A172 (cell line): ENCODE data around the gene HIP1. TPM values are rescaled to one million over a fixed set of nuclear protein-coding genes. Genes with fewer than 3 reads are reported as not detected.
A peak's percentile ranks its signal among the peaks of the same experiment; 100 is the strongest.
"Not testable (repeated sequence)": the region's sequence is repeated elsewhere in the genome, so short reads cannot be mapped to it uniquely, and the experiment has no call there.

Source experiments
- DNase-seq: peaks from one replicate; pipeline ENCODE4 v3.0.0-alpha.2; 2015; ENCODE audit warnings: low spot score
- total RNA-seq: library from RNA; depleted of rRNA; stranded (reverse); fragments of >200 nt; shearing (Covaris generic); gene quantifications from 2 replicates; pipeline ENCODE4 v1.2.3, GENCODE V29; 2014; rRNA removed

Gene HIP1
- total RNA-seq, 1 experiment from 2014 or later, result 29.3 TPM

DNA sequence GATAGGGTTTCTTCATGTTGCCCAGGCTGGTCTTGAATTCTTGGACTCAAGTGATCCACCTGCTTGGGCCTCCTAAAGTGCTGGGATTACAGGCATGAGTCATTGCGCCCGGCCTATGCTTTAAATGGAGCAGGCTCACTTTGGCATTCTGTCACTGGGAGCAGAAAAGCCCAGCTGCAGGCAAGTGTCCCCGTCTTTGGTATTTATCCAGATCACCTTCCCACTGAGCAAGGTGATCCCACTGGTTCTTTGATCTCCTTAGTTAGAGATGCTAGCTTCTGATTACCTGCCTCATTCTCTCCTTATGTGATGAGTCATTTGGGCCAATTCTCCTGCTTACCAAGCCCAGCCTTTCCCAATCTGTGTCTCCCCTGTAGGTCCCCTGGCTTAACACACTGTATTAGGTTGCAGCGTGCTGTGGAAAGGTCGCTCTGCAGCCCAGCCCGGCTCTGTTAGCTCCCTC lies 207.4 kb downstream of the HIP1 start:
- DNase-seq, result peak; percentile 69

GRCh38 chr7:75527224-75527722 lies 211.5 kb downstream of the HIP1 start:
- not testable (repeated sequence) for DNase-seq

DNA sequence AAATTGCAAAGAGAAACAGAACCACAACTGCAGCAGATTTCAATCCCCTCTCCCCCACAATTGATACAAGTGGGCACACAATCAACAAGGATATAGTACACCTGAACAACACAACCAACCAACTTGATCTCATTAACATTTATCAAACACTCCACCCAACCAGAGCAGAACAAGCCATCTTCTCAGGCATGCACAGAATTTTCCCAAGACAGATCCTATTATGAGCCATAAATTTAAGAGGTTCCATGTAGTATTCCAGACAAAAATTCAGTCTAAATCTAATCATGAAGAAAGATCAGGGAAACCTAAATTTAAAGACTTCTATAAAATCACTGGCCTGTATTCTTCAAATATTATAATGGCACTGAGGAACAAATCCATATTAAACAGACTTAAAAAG lies 217.0 kb downstream of the HIP1 start:
- not testable (repeated sequence) for DNase-seq

- not testable (repeated sequence) for DNase-seq
These were observed 219.9 kb downstream of the HIP1 start for GRCh38 chr7:75518842-75519241.

DNA sequence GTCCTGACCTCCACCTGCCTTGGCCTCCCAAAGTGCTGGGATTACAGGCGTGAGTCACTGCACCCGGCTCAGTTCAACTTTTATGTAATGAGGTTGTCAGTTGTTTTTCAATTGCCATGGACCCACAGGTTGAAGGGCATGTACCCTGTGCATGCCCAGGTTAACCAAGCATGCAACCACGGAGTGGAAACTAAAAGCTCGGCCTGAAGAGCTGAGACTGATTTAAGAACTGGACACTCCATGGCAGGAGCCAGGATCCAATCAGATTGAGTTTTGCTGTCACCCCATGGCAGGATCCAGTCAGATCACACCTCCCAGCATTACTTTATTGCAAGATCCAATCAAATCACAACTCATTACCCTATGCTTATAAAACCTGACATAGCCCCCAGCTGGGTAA lies 229.7 kb downstream of the HIP1 start:
- not testable (repeated sequence) for DNase-seq

- DNase-seq, result not testable (repeated sequence)
These were observed 246.7 kb downstream of the HIP1 start, which contains the start of gene SPDYE5 for GRCh38 chr7:75492020-75492419. Gene SPDYE5 (plus strand): TSS chr7:75492320. CDS start chr7:75494048, 1,728 bp downstream.

DNA sequence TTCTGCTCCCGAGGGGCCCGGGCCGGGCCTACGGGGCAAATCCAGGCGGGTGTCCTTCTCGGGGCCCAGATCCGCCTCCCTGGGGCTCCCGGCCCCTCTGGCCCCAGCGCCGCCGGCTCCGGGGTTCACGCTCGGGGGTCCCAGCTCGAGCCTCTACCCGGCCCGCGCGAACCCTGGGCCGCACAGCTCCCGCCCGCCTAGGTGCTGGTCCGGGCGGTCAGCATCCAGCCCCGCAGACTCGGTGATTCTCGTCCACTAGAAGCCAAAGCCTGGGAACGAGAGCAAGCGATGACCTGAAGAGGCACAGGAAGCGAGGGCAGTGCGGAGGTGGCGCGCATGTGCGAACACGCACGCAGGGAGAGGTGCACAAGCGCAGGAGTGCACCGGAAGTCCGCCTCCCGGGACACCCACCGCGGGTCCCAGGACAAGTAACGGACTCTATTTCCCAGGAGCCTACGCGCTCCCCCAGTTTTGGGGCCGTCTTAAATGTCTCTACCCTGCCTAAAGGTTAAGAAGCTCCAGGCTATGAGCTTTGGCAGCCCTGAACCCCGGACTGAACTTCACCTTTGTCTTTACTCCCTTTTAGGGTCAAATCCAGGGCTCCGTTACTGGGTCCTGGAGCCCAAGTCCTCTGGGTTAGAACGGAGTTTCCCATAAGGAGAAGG lies 252.6 kb downstream of the HIP1 start, which contains the start of gene POM121C:
Gene POM121C, minus strand, starts transcription at position 321 of the 665 bp plus-strand sequence. CDS start 44,803 bp downstream, outside the sequence.
- DNase-seq, result peak; percentile 94

DNA sequence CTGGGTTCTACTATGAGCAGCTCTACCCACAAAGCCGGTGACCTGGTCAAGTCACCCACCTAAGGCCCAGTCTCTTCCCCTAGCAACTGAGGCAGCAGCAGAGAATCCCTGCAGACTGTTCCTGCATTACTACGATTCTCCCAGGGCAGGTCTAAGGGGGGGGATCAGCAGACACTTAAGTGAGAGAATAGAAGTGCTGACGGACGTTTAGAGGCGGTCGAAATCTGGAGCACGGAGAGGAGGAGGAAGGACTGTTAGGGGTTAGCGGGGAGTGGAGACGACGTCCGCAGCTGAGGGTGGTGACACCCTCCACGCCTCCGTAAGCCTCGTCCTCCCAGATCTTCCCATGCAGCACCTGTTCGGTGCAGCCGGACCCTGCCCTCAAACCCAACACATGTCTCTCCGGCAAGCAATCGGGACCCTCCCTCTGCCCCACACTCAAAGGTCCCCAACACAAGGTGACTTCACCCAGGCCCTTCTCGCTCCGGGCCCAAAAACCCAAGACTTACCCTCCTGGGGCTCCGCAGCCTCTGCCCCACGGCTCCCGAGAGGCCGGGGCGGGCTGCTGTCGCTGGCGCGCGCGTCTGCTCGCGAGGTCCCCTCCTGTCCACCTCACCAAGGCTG lies 253.3 kb downstream of the HIP1 start:
- not testable (repeated sequence) for DNase-seq

Other genes starting within 250 kb of the HIP1 start
- gene SPDYE5, start 246.6 kb downstream of the HIP1 start, total RNA-seq, result not detected in 2 replicates
- 1.7 and 6.7 TPM in 2 replicates for gene CCL26, start 33.3 kb upstream of the HIP1 start, total RNA-seq
- 6.0 TPM in 1 of 2 replicates, not detected in the other for gene CCL24, start 74.9 kb upstream of the HIP1 start, total RNA-seq
- gene RHBDD2, start 140.1 kb upstream of the HIP1 start, total RNA-seq, result 57.2 and 79.5 TPM in 2 replicates
- 70.9 and 72.6 TPM in 2 replicates for gene POR, start 176.2 kb upstream of the HIP1 start, total RNA-seq